Endodermal cell (in vitro differentiated cells): ENCODE data around the gene SELENOV. TPM values are rescaled to one million over a fixed set of nuclear protein-coding genes. Genes with fewer than 3 reads are reported as not detected.

Experiments used
- DNase-seq: peaks from one replicate; pipeline ENCODE4 v3.0.0-alpha.2; 2017
- H3K27ac ChIP-seq: 2 replicates; pipeline ENCODE4 v1.5.1; 2013; ENCODE audit warnings: mild to moderate bottlenecking, low read depth, low read length, moderate library complexity
- H3K27me3 ChIP-seq: 2 replicates; pipeline ENCODE4 v1.6.1; 2013; ENCODE audit warnings: mild to moderate bottlenecking, low read length, moderate library complexity; ENCODE audit not compliant: insufficient read depth, control insufficient read depth, poor library complexity, severe bottlenecking
- H3K36me3 ChIP-seq: 2 replicates; pipeline ENCODE4 v1.7.0; 2013; ENCODE audit warnings: mild to moderate bottlenecking, low read length, moderate library complexity; ENCODE audit not compliant: control insufficient read depth, insufficient read depth
- H3K4me1 ChIP-seq: one replicate; pipeline ENCODE4 v1.7.0; 2013; ENCODE audit warnings: low read length; ENCODE audit not compliant: control insufficient read depth, insufficient read depth
- H3K4me3 ChIP-seq: 2 replicates; pipeline ENCODE4 v1.5.1; 2013; ENCODE audit warnings: mild to moderate bottlenecking, low read length, moderate library complexity
- H3K9ac ChIP-seq: 2 replicates; pipeline ENCODE4 v1.6.1; 2013; ENCODE audit warnings: mild to moderate bottlenecking, low read length, moderate library complexity; ENCODE audit not compliant: poor library complexity, severe bottlenecking; ENCODE audit errors: extremely low read depth
- H3K9me3 ChIP-seq: 2 replicates; pipeline ENCODE4 v1.6.1; 2013; ENCODE audit warnings: mild to moderate bottlenecking, low read length, moderate library complexity; ENCODE audit not compliant: control insufficient read depth
- H3K27ac Mint-ChIP-seq: 2 replicates; pipeline ENCODE4 v1.8.0; 2020; ENCODE audit warnings: mixed read lengths
- H3K27me3 Mint-ChIP-seq: 2 replicates; pipeline ENCODE4 v1.8.0; 2021; ENCODE audit warnings: mild to moderate bottlenecking, mixed read lengths; ENCODE audit not compliant: insufficient read depth
- H3K36me3 Mint-ChIP-seq: 2 replicates; pipeline ENCODE4 v1.8.0; 2020; ENCODE audit warnings: low read depth, mixed read lengths
- H3K4me1 Mint-ChIP-seq: 2 replicates; pipeline ENCODE4 v1.8.0; 2020; ENCODE audit warnings: mixed read lengths
- H3K4me3 Mint-ChIP-seq: 2 replicates; pipeline ENCODE4 v1.8.0; 2020; ENCODE audit warnings: mild to moderate bottlenecking, moderate library complexity, mixed read lengths
- H3K9me3 Mint-ChIP-seq: 2 replicates; pipeline ENCODE4 v1.8.0; 2020; ENCODE audit warnings: mild to moderate bottlenecking, mixed read lengths
- CTCF ChIP-seq: fragments of 200-600 bp; sonication (generic); conservative IDR thresholded peaks from 2 replicates; pipeline ENCODE4 v1.5.0; 2021; ENCODE audit warnings: antibody characterized with exemption, mild to moderate bottlenecking
- WGBS, 2 experiments: methylation state at CpG; one replicate each; pipeline versions ENCODE4 v1.1.5 to v1.1.7; 2013; ENCODE audit warnings: missing lambda C conversion rate in 2 of 2, mixed read lengths in 1 of 2; ENCODE audit not compliant: insufficient coverage in 1 of 2, insufficient read length in 1 of 2; 5-methylcytosine and 5-hydroxymethylcytosine counted together
- total RNA-seq, 2 donors: library from RNA; stranded (reverse); fragmentation: NEBNext Ultra II Directional in 1 of 2; extraction: Animal tissue kit (Norgen Biotek cat#: 25700) in 1 of 2; gene quantifications; 2 replicates in 1 of 2; 3 replicates in 1 of 2; pipeline ENCODE4 v1.2.1, GENCODE V29; 2021

Gene SELENOV
- total RNA-seq, 2 donors from 2014 or later: 8.7 to 15.3 TPM

- Mint-ChIP-seq H3K4me3 (no peak overlapping the region), H3K27ac (no peak overlapping the region), H3K9me3 (peaks cover 6% of the 10 kb centered on the region), H3K27me3 (peaks cover 80% of the 10 kb centered on the region), H3K4me1 (peaks cover 9% of the 10 kb centered on the region), H3K36me3 (no peaks in the 10 kb centered on the region)
- TF ChIP-seq CTCF: no peak
- peak; percentile 30 for DNase-seq
- 73 to 84% methylated on average over 2 to 5 of the region's 5 CpGs for WGBS, 2 experiments
- peaks cover 1% of the 10 kb centered on the region for H3K9me3 ChIP-seq
- H3K9ac ChIP-seq: no peak overlapping the region
- peaks cover 68% of the 10 kb centered on the region for H3K27me3 ChIP-seq
- H3K4me1 ChIP-seq: no peaks in the 10 kb centered on the region
- H3K27ac ChIP-seq: no peak overlapping the region
- H3K4me3 ChIP-seq: no peak overlapping the region
- no peaks in the 10 kb centered on the region for H3K36me3 ChIP-seq
These were observed 13.6 kb upstream of the SELENOV start for GRCh38 chr19:39501340-39501739.

DNA sequence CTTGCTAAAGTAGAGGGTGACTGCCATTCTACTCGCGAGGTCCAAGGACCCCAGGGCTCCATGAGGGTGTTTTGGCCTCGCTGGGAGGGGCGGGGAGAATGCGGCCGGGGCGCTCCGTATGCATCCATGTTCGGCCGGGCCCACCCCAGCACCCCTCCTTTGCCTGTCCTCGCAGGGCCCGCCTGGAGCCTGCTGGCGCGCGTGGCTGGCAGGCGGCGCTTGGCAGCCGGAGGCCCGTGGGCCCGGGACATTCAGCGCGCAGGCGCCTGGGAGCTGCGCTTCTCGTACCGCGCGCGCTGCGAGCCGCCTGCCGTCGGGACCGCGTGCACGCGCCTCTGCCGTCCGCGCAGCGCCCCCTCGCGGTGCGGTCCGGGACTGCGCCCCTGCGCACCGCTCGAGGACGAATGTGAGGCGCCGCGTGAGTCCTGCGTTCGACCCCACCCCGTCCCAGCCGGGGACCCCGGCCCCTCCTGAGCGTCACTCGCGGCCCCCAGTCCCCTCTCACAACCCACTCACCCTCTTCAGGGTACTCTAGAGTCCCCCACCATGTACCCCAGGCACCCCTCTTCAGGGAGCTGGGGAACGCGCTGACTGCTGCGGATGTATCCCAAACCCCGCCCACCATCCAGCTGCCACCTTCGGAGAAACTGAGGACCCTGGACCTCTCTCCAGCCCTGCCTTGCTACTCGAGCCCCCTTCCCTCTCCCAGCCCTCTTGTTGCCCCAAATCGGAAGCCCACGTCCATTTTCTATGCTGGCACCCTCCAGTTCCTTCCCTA, 12.1 kb upstream of the SELENOV start:
- Histone ChIP-seq H3K27ac (no peak overlapping the region), H3K27me3 (peaks cover 82% of the 10 kb centered on the region), H3K9me3 (peaks cover 5% of the 10 kb centered on the region), H3K4me3 (no peak overlapping the region), H3K4me1 (no peaks in the 10 kb centered on the region), H3K36me3 (no peaks in the 10 kb centered on the region), H3K9ac (no peak overlapping the region)
- 24 to 26% methylated on average over 22 to 69 of the region's 69 CpGs for WGBS, 2 experiments
- Mint-ChIP-seq H3K36me3 (no peaks in the 10 kb centered on the region), H3K4me3 (no peak overlapping the region), H3K4me1 (peaks cover 9% of the 10 kb centered on the region), H3K27ac (no peak overlapping the region), H3K27me3 (peaks cover 93% of the 10 kb centered on the region), H3K9me3 (peaks cover 11% of the 10 kb centered on the region)
- peak; percentile 96 for TF ChIP-seq CTCF
- peak; percentile 92 for DNase-seq

DNA sequence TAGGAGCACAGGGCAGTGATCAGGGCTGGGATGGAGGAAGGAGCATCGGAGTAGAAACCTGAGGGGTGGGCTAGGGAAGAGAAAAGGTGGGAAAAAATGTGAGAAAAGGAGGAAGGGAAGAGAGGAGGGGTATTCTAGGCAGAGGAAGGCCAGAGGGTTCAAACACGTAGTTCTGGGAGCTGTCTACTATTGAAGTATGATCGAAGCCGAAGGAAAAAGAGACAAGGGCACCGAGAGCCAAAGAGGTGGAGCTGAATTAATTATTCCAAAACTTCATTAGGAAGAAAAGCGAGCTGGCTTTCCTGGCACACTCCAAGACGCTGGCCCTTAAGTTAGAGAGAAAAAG, 8.4 kb upstream of the SELENOV start:
- H3K4me1 ChIP-seq: no peaks in the 10 kb centered on the region
- no peaks in the 10 kb centered on the region for H3K4me1 Mint-ChIP-seq
- WGBS, 2 experiments: 67 to 68% methylated on average over 7 of the region's 7 CpGs
- no peak for DNase-seq
- no peak overlapping the region for H3K9ac ChIP-seq
- no peak overlapping the region for H3K27ac ChIP-seq
- H3K36me3 ChIP-seq: no peaks in the 10 kb centered on the region
- no peak overlapping the region for H3K4me3 ChIP-seq
- TF ChIP-seq CTCF: no peak
- H3K9me3 ChIP-seq: peaks cover 5% of the 10 kb centered on the region
- peaks cover 65% of the 10 kb centered on the region for H3K27me3 ChIP-seq
- no peak overlapping the region for H3K4me3 Mint-ChIP-seq
- peaks cover 81% of the 10 kb centered on the region for H3K27me3 Mint-ChIP-seq
- H3K27ac Mint-ChIP-seq: no peak overlapping the region
- H3K9me3 Mint-ChIP-seq: peaks cover 9% of the 10 kb centered on the region
- H3K36me3 Mint-ChIP-seq: no peaks in the 10 kb centered on the region
